Activated T-cell treated with anti-CD3 and anti-CD28 coated beads for 48 hours (primary cell): Measurements from ENCODE around the gene ESR2.
"Not testable (repeated sequence)": the region's sequence is repeated elsewhere in the genome, so short reads cannot be mapped to it uniquely, and the experiment has no call there.

Experiments used
- DNase-seq: peaks from one replicate; pipeline ENCODE4 v3.0.0-alpha.2; 2020; ENCODE audit warnings: low read depth

ESR2 gene

GRCh38 chr14:64220466-64220865 lies 73.7 kb downstream of the ESR2 start:
- no peak for DNase-seq

GRCh38 chr14:64220056-64220455 lies 74.1 kb downstream of the ESR2 start:
- no peak for DNase-seq

- DNase-seq: no peak
These were observed 75.6 kb downstream of the ESR2 start for GRCh38 chr14:64218344-64219240.

- DNase-seq: no peak
These were observed 76.3 kb downstream of the ESR2 start for GRCh38 chr14:64217834-64218233.

- DNase-seq: no peak
These were observed 76.9 kb downstream of the ESR2 start for GRCh38 chr14:64217308-64217707.

- DNase-seq: no peak
These were observed 78.2 kb downstream of the ESR2 start for GRCh38 chr14:64215978-64216377.

- DNase-seq: no peak
These were observed 78.9 kb downstream of the ESR2 start for GRCh38 chr14:64215274-64215673.

GRCh38 chr14:64213853-64214570 lies 80.2 kb downstream of the ESR2 start:
- DNase-seq: no peak

- no peak for DNase-seq
These were observed 81.1 kb downstream of the ESR2 start for GRCh38 chr14:64213086-64213485.

GRCh38 chr14:64212666-64213065 lies 81.5 kb downstream of the ESR2 start:
- no peak for DNase-seq

GRCh38 chr14:64210912-64211311 lies 83.3 kb downstream of the ESR2 start:
- DNase-seq: not testable (repeated sequence)

- no peak for DNase-seq
These were observed 84.0 kb downstream of the ESR2 start for GRCh38 chr14:64210216-64210615.

GRCh38 chr14:64209444-64210131 lies 84.6 kb downstream of the ESR2 start:
- DNase-seq: no peak

- DNase-seq: no peak
These were observed 85.2 kb downstream of the ESR2 start for GRCh38 chr14:64208981-64209380.

GRCh38 chr14:64208261-64208660 lies 85.9 kb downstream of the ESR2 start:
- DNase-seq: no peak

GRCh38 chr14:64203366-64204006 lies 90.7 kb downstream of the ESR2 start:
- DNase-seq: no peak

GRCh38 chr14:64202716-64203115 lies 91.5 kb downstream of the ESR2 start:
- no peak for DNase-seq

GRCh38 chr14:64201921-64202545 lies 92.1 kb downstream of the ESR2 start:
- no peak for DNase-seq

GRCh38 chr14:64201296-64201695 lies 92.9 kb downstream of the ESR2 start:
- no peak for DNase-seq

- DNase-seq: no peak
These were observed 94.0 kb downstream of the ESR2 start for GRCh38 chr14:64200170-64200569.

- no peak for DNase-seq
These were observed 95.7 kb downstream of the ESR2 start for GRCh38 chr14:64198486-64198885.

- no peak for DNase-seq
These were observed 96.2 kb downstream of the ESR2 start for GRCh38 chr14:64197996-64198395.
